ENCODE measurements around the gene ANXA4.

- no peak for TF ChIP-seq RAD21 (IDR thresholded peaks at IDR 0.05; ENCODE audit: low read depth)
- no peak for TF ChIP-seq TAF1 (IDR thresholded peaks at IDR 0.05; ENCODE audit: low read depth)
- TF ChIP-seq FOXM1 (IDR thresholded peaks at IDR 0.05; ENCODE audit: borderline replicate concordance, low read depth): no peak
- no peak for TF ChIP-seq CREB1 (IDR thresholded peaks at IDR 0.05; ENCODE audit: low read depth)
- TF ChIP-seq, protein P1, sequence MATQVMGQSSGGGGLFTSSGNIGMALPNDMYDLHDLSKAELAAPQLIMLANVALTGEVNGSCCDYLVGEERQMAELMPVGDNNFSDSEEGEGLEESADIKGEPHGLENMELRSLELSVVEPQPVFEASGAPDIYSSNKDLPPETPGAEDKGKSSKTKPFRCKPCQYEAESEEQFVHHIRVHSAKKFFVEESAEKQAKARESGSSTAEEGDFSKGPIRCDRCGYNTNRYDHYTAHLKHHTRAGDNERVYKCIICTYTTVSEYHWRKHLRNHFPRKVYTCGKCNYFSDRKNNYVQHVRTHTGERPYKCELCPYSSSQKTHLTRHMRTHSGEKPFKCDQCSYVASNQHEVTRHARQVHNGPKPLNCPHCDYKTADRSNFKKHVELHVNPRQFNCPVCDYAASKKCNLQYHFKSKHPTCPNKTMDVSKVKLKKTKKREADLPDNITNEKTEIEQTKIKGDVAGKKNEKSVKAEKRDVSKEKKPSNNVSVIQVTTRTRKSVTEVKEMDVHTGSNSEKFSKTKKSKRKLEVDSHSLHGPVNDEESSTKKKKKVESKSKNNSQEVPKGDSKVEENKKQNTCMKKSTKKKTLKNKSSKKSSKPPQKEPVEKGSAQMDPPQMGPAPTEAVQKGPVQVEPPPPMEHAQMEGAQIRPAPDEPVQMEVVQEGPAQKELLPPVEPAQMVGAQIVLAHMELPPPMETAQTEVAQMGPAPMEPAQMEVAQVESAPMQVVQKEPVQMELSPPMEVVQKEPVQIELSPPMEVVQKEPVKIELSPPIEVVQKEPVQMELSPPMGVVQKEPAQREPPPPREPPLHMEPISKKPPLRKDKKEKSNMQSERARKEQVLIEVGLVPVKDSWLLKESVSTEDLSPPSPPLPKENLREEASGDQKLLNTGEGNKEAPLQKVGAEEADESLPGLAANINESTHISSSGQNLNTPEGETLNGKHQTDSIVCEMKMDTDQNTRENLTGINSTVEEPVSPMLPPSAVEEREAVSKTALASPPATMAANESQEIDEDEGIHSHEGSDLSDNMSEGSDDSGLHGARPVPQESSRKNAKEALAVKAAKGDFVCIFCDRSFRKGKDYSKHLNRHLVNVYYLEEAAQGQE (IDR thresholded peaks at IDR 0.05; ENCODE audit: low read depth): no peak
- no peak for TF ChIP-seq NFIC (IDR thresholded peaks at IDR 0.05)
- no peak for TF ChIP-seq TCF12 (IDR thresholded peaks at IDR 0.05; ENCODE audit: low read depth)
- no peak for TF ChIP-seq EP300 (IDR thresholded peaks at IDR 0.05; ENCODE audit: borderline replicate concordance)
- no peak for TF ChIP-seq EGR1 (IDR thresholded peaks at IDR 0.05)
- TF ChIP-seq TEAD4 (IDR thresholded peaks at IDR 0.05): no peak
- no peak for TF ChIP-seq CEBPB (IDR thresholded peaks at IDR 0.05)
- TF ChIP-seq, protein P2, sequence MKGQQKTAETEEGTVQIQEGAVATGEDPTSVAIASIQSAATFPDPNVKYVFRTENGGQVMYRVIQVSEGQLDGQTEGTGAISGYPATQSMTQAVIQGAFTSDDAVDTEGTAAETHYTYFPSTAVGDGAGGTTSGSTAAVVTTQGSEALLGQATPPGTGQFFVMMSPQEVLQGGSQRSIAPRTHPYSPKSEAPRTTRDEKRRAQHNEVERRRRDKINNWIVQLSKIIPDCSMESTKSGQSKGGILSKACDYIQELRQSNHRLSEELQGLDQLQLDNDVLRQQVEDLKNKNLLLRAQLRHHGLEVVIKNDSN (IDR thresholded peaks at IDR 0.05): no peak
Measured at GRCh38 chr2:69703189-69703588, 38.7 kb upstream of the ANXA4 start.

All from Ishikawa (cell line).